HEK293T (cell line): Measurements from ENCODE around the gene C17orf78.

Source experiments
- BHLHE40 ChIP-seq: fragments of 450-650 bp; IDR thresholded peaks from 2 replicates; pipeline ENCODE4 v1.6.1; 2016; ENCODE audit warnings: mild to moderate bottlenecking, moderate library complexity, borderline replicate concordance
- ELF4 ChIP-seq: fragments of 450-650 bp; IDR thresholded peaks from 2 replicates; pipeline ENCODE4 v1.6.1; 2017; ENCODE audit warnings: antibody characterized with exemption
- HDGF ChIP-seq: fragments of 450-650 bp; IDR thresholded peaks from 2 replicates; pipeline ENCODE4 v1.6.1; 2017; ENCODE audit warnings: antibody characterized with exemption, borderline replicate concordance
- L3MBTL2 ChIP-seq: fragments of 450-650 bp; conservative IDR thresholded peaks from 2 replicates; pipeline ENCODE4 v1.6.1; 2016; ENCODE audit warnings: mild to moderate bottlenecking
- LEF1 ChIP-seq: fragments of 450-650 bp; IDR thresholded peaks from 2 replicates; pipeline ENCODE4 v1.6.1; 2017; ENCODE audit warnings: mild to moderate bottlenecking, borderline replicate concordance
- SP1 ChIP-seq: fragments of 450-650 bp; IDR thresholded peaks from 2 replicates; pipeline ENCODE4 v1.6.1; 2017
- SUZ12 ChIP-seq: fragments of 450-650 bp; IDR thresholded peaks from 2 replicates; pipeline ENCODE4 v1.6.1; 2016; ENCODE audit warnings: mild to moderate bottlenecking
- TARDBP ChIP-seq: fragments of 450-650 bp; IDR thresholded peaks from 2 replicates; pipeline ENCODE4 v1.6.1; 2016
- ZNF384 ChIP-seq: fragments of 450-650 bp; IDR thresholded peaks from 2 replicates; pipeline ENCODE4 v1.6.1; 2016

- TF ChIP-seq LEF1 = no peak
- no peak for TF ChIP-seq TARDBP
- no peak for TF ChIP-seq BHLHE40
- TF ChIP-seq ZNF384 = no peak
- no peak for TF ChIP-seq ELF4
- no peak for TF ChIP-seq HDGF
- TF ChIP-seq SUZ12 = no peak
- no peak for TF ChIP-seq SP1
- TF ChIP-seq L3MBTL2 = no peak
Measured at GRCh38 chr17:37393352-37393751, 17.6 kb downstream of the C17orf78 start.
